Medulla oblongata (tissue), 1 donor: ENCODE measurements around the gene DZIP1L.
"Not testable (repeated sequence)": the region's sequence is repeated elsewhere in the genome, so short reads cannot be mapped to it uniquely, and the experiment has no call there.

Experiments used
- DNase-seq: peaks from one replicate; pipeline ENCODE4 v3.0.0-alpha.2; 2015; ENCODE audit errors: extremely low spot score

Gene DZIP1L, protein sequence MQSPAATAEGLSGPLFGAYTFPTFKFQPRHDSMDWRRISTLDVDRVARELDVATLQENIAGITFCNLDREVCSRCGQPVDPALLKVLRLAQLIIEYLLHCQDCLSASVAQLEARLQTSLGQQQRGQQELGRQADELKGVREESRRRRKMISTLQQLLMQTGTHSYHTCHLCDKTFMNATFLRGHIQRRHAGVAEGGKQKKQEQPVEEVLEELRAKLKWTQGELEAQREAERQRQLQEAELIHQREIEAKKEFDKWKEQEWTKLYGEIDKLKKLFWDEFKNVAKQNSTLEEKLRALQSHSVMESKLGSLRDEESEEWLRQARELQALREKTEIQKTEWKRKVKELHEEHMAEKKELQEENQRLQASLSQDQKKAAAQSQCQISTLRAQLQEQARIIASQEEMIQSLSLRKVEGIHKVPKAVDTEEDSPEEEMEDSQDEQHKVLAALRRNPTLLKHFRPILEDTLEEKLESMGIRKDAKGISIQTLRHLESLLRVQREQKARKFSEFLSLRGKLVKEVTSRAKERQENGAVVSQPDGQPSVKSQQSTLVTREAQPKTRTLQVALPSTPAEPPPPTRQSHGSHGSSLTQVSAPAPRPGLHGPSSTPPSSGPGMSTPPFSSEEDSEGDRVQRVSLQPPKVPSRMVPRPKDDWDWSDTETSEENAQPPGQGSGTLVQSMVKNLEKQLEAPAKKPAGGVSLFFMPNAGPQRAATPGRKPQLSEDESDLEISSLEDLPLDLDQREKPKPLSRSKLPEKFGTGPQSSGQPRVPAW

DNA sequence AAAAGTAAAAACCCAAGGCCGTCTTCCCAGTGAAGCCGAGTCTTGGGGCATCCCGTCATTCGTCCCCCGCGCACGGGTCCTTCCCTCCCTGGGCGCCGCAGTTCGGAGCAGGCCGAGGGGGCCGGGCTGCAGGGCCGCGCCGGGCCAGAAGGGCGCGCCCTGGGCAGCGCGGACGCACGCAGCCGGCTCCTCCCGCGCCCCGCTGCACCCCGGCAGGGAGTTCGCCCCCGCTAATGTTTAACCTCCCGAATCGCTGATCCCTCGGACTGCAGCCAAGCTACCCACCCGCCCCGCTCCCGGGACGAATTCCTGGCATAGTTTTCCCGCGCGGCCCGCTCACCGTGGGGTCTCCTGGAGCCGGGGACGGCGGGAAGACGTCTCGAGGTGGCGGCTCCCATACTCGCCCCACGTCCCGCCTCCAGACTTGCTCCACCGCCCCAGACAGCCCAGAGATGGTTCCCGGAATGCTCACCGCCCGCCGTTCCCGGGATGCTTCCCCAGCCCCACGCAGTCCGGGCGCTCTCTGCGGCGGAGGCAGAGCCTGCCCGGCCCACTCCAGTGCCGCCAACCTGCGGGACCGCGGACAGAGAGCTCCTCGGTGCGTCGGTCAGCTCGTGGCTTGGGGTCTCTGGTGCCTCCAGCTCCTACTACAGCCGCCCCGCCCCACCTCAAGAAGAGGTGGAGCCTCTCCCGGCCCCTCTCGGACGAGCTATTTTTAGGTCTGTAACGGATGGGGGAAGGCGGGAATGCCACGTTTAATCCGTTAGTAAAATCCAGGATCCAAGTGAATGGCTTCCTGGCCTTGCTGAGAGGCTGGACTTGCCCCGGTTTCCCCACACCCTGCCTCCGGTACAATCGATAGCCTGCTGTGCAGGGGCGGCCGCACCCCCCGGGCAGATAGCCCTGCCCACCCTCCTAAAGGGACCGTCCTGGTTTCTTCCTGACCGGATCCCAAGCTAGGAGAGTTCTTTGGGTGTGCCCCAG, at the start of gene DZIP1L:
Gene DZIP1L (minus strand): TSS at position 621 of the 984 bp plus-strand sequence. CDS start 11,637 bp downstream, outside the sequence.
- peak; percentile 60 for DNase-seq

DNA sequence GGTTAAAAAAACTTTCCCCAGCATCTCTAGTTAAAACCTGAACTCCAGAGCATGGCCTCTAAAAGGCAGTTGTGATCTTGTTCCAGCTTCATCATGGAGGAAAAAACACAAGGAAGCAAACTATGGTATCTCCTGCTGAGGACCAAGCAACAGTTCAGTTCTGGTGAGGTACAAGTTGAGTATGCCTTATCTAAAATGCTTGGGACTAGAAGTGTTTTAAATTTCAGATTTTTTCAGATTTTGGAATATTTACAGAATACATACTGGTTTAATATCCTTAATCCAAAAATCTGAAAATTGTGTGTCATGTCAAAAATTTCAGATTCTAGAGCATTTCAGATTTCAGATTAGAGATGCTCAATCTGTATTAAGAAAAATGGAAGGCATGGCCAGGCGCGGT, 49.7 kb upstream of the DZIP1L start:
- no peak for DNase-seq

DNA sequence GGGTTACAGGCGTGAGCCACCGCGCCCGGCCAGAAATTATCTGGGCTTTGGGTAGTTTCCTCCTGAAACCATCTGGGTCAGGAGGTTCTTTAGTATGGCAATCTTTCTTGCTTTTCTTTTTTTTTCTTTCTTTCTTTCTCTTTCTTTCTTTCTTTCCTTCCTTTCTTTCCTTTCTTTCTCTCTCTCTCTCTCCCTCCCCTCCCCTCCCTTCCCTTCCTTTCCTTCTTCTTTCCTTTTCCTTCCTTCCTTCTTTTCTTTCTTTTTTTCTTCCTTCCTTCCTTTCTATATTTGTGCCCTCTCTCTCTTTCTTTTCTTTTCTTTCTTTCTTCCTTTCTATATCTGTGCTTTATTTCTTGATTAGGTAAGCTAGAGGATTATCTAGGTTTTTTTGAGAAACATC, 42.3 kb upstream of the DZIP1L start:
- no peak for DNase-seq

DNA sequence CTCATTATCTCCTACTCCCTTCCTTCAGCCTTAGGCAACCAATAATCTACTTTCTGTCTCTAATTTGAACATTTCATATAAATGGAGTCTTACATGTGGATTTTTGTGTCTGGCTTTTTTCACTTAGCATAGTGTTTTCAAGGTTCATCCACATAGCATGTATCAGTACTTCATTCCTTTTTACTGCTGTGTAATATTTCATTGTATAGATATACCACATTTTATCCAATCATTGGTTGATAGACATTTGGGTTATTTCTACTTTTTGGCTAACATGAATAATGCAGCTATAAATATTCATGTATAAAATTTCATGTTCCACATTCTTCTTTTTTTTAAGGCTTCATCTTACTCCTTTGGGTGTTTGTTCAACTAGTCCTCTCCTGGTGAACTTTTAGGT, 39.1 kb upstream of the DZIP1L start:
- DNase-seq = no peak

DNA sequence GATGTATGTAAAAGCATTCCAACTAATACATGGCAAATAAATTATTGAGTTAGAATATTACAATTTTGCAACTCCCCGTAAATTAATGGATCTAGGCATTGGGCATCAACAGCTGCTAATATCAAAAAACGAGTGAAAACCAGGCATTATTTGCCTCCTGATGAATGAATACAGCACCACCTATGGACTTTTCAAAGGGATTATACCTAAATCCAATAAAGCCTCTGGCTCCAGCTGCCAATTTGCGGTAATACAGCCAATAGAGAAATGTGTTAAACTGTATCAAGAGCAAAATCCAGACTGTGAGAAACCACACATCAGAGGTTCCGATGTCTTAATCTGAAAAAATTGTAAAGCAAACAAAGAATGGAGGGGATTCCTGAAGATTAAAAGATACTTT, 33.1 kb upstream of the DZIP1L start:
- no peak for DNase-seq

DNA sequence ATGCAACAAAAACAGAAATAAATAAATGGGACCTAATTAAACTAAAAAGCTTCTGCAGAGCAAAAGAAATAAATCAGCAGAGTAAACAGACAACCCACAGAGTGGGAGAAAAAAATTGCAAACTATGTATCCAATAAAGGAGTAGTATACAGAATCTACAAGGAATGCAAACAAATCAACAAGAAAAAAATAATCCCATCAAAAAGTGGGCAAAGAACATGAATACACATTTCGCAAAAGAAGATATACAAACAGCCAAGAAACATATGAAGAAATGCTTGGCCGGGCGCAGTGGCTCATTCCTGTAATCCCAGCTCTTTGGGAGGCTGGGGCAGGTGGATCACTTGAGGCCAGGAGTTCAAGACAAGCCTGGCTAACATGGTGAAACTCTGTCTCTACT, 26.8 kb upstream of the DZIP1L start:
- not testable (repeated sequence) for DNase-seq

DNA sequence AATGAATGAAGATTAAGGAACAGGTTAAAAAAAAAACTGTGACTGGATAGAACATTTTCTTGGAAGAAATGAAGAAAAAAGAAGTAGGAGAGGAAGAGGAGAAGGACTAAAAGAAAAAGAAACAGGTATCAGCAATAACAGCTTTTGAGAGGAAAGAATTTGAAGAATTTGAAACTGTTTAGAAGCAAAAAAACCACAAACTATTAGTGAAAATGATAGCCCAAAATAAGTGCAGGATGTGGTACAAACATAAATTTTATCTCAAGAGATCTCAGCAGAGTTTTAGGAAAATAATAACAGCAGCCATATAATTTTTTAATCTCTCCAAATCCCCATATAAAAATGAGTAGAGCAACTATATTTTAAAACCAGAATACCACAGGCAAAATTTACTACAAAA, 25.5 kb upstream of the DZIP1L start:
- no peak for DNase-seq

DNA sequence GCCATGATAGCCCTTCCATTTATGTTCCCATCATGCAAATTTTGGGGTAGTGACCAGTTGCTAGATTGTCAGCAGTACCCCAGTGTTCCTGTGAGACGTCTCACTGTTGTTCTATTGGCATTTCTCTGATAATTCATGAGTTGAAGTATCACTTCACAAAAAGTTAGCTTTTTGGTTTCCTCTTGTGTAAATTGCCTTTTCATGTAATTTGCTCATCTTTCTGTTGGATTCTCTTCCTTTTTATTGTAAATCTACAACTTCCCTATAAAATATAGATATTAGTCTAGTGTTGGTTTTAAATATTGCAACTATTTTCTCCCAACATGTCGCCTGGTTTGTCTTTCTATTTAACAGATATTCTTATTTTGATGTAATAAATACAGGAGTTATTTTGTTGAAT, 24.3 kb upstream of the DZIP1L start:
- no peak for DNase-seq

DNA sequence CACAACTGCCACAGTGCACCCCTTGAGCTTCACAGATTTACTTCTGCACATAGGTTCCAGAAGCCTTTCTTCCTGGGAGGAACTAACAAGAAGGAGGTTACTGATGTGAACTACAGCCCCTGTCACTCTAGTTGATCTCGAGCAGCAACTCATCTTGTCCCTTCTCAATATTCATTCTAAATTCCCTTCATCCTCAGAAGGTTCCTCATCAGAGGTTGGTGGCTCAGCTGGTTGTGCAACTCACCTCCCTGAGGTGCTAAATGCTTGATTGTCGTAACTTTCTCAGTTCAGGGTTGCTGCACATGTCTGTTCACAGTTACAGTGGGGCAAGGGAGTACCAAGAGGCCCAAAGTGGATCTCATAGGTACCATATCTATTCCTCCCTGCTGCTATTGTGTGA, 22.5 kb upstream of the DZIP1L start:
- DNase-seq = no peak

DNA sequence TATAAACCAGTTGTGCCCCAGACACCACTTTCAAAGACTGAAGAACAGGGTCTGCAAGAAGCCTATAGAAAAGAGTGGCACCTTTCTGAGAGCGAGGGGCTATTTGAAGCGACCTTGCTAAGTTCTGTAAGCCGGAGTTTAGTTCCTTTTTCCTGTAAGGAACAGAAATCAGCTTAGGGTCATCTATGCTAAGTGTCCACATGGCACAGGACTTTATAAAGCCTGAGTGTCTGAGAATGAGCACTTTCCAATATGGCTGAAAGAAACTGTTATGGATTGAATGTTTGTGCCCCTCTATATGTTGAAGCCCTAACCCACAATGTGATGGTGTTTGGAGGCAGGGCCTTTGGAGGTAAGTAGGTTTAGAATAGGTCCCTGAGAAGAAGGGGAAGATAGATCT, 20.8 kb upstream of the DZIP1L start:
- DNase-seq = peak; percentile 51

DNA sequence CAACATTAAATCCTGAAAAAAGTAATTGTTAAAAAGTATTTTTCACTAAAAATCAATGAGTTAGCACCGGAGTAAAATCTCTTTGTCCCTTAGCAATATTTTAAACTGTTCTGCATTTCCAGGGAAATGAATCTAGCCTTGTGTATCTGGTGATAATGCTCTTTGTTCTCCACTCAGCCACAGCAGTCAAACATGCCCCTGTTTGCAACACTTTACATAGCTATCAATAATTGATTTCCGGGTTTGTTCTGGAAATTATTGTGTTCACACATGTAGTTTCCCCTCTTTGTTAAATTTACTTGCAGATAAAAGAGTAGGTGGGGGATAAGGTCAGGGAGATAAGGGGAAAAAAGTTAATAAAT, 20.4 kb upstream of the DZIP1L start:
- DNase-seq = peak; percentile 33

DNA sequence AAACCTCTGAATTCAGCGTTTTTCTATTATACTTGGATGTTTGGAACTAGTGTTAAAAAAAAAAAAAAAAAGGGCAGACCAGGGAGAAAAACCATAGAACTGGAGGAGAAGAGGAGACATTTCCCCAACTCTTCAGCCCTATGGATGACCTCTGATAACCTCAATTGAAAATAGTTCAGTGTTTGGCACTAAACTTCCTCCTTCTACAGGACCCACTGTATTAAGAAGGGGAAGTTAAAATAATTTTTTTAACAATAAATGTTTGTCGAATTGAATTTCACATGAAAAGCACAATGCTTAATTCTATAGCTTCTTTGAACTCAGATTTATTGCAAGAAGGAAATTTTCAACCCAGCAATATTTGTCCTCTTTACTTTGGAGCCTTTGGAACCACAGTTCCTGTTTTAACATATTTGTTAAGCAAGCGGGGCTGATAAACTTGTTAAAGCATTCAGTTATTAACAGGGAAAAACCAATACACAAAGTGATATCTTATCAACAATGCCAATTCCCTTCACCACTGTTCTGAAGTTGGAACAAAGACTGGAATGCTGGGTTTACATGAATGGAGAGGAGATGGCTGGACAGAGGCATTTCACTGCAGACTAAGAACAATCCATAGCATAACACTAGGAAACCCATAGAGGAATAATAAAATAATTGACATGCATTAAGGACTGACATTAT, 19.9 kb upstream of the DZIP1L start:
- DNase-seq = peak; percentile 32

DNA sequence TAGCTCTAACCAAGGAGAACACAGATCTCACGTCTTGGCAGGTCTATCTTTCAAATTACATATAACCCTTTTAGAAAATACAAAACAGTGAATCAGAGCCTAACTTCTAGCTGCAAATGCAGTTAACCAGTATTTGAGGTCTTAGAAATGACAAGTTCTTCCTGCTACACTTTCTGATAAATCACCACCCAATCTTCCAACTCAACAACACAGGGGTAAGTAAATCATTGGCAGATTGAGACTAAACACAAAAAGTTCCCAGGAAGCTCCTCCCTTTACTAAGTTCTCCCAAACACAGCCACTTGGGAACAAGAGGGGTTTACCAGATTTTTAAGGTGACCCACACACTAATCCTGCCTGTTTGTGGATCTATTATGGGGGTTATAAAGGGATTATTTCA, 16.8 kb upstream of the DZIP1L start, which contains the start of gene A4GNT:
Gene A4GNT (minus strand): TSS at position 152 of the 400 bp plus-strand sequence. CDS start 1,134 bp downstream, outside the sequence.
- no peak for DNase-seq

DNA sequence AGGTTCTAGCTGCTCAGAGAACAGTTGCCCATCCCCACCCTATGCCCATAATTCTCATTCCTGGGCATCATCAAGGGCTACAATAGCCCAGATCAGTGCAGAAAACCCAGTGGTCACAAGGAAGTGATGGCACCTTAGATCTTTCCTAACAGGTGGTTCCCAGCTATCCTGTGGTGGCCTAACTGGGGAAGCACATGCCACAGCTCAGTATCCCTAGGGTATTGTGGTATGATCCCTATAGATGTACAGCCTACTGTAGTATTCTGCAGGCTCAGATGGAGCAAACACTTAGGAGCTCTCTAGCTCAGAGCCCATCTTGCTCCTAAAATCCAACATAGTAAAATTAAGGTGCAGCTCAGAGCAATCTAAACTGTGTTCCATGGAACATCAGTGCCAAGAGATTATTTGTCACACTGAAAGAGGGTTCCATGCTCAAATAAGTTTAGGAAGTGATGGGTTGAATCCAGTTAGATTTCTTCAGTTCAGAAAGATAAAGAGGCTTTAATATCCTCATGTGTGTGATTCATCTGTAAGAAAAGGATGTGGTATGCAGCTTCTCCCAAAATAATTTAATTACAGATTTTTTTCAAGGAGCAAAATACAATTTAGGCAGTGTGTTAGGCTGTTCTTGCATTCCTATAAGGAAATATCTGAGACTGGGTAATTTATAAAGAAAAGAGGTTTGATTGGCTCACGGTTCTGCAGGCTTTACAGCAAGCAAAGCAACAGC, 12.4 kb upstream of the DZIP1L start:
- DNase-seq = no peak

DNA sequence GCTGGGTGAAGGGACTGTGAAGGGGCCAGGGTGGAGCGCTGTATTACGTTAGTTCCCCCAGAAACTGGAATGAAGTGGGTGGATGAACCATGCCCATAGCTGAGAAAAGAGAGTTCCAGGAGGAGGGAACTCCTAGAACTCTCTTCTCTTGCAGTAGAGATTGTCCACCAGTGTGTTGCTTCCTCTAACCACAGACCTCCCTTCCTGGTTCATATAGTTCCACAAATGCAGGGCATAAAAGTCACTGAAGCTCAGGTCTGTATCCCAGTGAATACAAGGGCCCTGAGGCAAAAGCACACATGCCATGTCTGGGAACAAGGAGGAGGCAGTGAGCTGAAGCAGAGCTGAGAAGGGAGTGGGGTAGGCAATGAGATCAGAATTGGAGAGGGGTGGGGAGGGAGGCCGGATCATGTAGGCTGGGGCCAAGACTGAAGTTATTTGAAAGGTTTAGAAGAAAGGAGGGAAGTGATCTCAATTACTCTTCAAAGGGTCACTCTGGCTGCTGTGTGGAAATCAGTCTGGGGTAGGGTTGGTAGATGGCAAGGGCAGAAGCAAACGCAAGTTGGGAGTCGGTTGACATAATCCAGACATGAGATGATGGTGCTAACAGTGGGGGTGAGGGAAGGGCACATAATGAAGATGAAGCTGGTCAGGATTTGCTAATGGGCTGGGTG, 10.3 kb upstream of the DZIP1L start:
- peak; percentile 41 for DNase-seq

DNA sequence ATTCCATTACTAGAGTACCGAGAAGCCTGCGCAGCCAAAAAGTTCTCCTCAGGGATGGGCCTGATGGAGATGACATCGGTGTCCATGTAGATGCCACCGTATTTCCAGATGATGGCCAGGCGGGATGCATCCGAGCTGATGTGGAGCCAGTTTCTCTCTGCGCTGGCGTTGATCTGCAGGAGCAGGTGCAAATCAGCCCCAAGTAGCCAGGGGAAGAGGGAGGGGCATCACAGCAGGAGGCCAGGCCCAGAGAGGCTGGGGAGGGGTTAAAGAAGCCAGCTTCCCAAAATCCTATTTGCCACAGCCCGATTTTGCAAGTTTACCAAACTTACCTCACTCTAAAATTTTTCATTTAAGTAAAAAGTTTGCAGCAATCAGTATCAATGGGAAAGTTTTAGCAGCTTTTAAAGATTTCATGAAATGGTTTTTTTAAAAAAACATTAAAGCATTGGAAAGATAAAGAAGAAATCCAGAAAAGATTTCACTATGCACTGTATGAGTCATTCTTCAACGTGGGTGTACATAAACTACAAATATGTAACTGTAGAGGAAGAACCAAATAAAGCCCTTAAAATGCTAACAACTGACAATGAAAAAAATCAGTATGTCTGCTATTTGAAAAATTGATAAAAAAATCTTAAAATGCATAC, 9.4 kb upstream of the DZIP1L start:
- DNase-seq = no peak

DNA sequence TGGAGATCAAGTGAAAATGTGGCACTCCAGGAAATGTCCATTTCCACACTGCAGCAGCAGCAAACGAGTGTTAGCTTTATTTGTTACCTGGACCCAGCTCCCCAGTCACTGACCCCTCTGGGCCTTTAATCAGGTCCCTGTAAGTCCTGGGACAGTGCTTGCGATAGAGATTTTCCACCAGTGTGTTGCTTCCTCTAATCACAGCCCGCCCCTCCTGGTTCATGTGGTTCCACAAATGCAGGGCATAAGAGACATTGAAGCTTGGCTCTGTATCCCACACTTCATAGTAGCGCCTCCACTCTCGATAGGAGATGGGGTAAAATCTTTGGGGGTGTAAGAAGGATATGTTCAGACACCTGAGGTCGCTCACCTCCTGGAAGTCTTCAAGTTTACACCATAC, 8.8 kb upstream of the DZIP1L start:
- DNase-seq = no peak

DNA sequence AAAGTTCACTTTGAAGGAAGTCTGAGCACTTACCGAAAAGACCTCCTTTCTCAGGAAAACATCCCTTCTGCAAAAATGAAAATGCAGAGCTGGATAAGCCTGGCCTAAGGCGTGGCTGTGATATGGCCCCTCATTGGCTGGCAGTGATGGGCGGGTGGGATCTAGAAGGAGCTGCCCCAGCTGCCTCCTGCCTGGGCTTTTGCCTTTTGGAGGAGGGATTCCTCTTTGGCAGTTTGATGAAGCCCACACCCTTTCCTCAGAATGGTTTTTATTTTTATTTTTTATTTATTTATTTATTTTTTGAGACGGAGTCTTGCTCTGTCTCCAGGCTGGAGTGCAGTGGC, 4.0 kb upstream of the DZIP1L start:
- no peak for DNase-seq

DNA sequence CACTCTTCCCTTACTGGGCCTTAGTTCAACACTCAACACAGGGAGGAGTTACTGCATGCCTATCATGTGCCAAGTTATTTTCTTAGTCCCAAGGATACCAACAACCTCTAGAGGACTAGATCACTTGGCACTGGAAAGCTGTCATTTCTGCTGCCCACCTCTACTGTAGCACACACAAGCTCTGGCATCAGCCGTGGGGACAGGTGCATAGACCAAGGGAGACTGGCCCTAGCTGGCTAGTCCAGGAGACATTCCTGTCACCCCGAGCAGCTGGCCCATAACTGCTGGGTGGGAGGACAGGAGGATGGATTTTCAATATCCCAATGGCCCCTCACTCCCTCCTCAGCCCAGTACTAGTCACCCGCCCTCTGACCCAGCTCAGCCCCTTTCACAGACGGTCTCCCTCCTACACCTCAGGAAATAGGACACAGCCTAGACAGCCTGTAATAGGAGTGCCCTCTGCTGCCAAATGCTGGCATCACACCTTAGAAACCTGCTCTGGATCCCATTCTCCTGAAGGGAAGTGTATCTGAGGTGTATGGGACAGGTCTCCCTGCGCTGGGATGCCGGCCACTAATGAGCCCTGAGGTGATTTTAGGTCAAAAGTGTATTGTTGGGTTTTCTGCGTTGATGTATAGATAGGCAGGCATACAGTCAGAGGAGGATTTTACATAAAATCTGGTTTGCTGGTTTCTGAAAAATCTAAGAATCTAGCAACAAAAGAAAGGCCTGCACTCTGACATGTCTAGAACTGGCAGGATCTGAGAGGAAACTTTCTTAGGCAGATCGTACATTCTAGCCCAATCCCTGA, 3.4 kb upstream of the DZIP1L start:
- peak; percentile 74 for DNase-seq
